ENCODE results near the gene RALY. TPM values are rescaled to one million over a fixed set of nuclear protein-coding genes. Genes with fewer than 3 reads are reported as not detected.

RALY gene
- total and polyA plus RNA-seq, 11 donors: 99.2 to 210 (median 106) TPM

- ATAC-seq: no peak
- Histone ChIP-seq H3K36me3 (no peaks in the 10 kb centered on the region), H3K9me3 (no peaks in the 10 kb centered on the region), H3K27me3 (no peaks in the 10 kb centered on the region), H3K4me1 (no peaks in the 10 kb centered on the region), H3K27ac (no peak overlapping the region), H3K4me3 (no peak overlapping the region)
- intact Hi-C loops (cut with DNase I): no loop called here
- WGBS, 4 donors: 76 to 89% (median 76%) methylated on average over 6 to 7 of the region's 7 CpGs
- TF ChIP-seq CTCF (IDR thresholded peaks at IDR 0.05): no peak
- TF ChIP-seq POLR2A (IDR thresholded peaks at IDR 0.05): no peak
- DNase-seq: no peak
Observed at GRCh38 chr20:33984182-33984719, 9.5 kb upstream of the RALY start.

- Histone ChIP-seq H3K27me3 (no peaks in the 10 kb centered on the region), H3K4me1 (no peaks in the 10 kb centered on the region), H3K9me3 (no peaks in the 10 kb centered on the region), H3K4me3 (no peak overlapping the region), H3K27ac (no peak overlapping the region), H3K36me3 (no peaks in the 10 kb centered on the region)
- ATAC-seq: no peak
- TF ChIP-seq POLR2A (IDR thresholded peaks at IDR 0.05) (no peak), CTCF (IDR thresholded peaks at IDR 0.05) (no peak)
- 92 to 100% (median 96%) methylated on average over 2 of the region's 2 CpGs for WGBS, 4 donors
- no peak for DNase-seq
- intact Hi-C loops (cut with DNase I): loop anchor here in 1 of 10 donors (5.0 kb wide), 1 partner anchor 53 kb away; no protein-coding TSS in a partner anchor
Observed at GRCh38 chr20:33985280-33985679, 8.4 kb upstream of the RALY start.

- Histone ChIP-seq H3K4me3 (no peak overlapping the region), H3K36me3 (no peaks in the 10 kb centered on the region), H3K27me3 (no peaks in the 10 kb centered on the region), H3K9me3 (no peaks in the 10 kb centered on the region), H3K4me1 (peaks cover 0 to 5% (median 0%) of the 10 kb centered on the region in 12 donors), H3K27ac (no peak overlapping the region)
- TF ChIP-seq POLR2A (IDR thresholded peaks at IDR 0.05) (no peak), CTCF (IDR thresholded peaks at IDR 0.05) (no peak)
- DNase-seq (no peak), ATAC-seq (no peak)
- WGBS, 4 donors: 74 to 96% (median 88%) methylated on average over 2 of the region's 2 CpGs
- intact Hi-C loops (cut with DNase I): loop anchor here in 1 of 10 donors (5.0 kb wide), 1 partner anchor 54 kb away; no protein-coding TSS in a partner anchor
Observed at GRCh38 chr20:33985830-33986229, 7.9 kb upstream of the RALY start.

GRCh38 chr20:33986560-33987216 lies 7.0 kb upstream of the RALY start:
- no peak for TF ChIP-seq POLR2A (IDR thresholded peaks at IDR 0.05)
- no peak for TF ChIP-seq CTCF (IDR thresholded peaks at IDR 0.05)
- no peak overlapping the region for H3K27ac ChIP-seq
- no peak for ATAC-seq
- intact Hi-C loops (cut with DNase I): loop anchor here in 1 of 10 donors (5.0 kb wide), 1 partner anchor 54 kb away; no protein-coding TSS in a partner anchor
- no peaks in the 10 kb centered on the region for H3K36me3 ChIP-seq
- H3K4me1 ChIP-seq: peaks cover 0 to 13% (median 0%) of the 10 kb centered on the region in 12 donors
- no peak for DNase-seq
- no peak overlapping the region for H3K4me3 ChIP-seq
- H3K27me3 ChIP-seq: no peaks in the 10 kb centered on the region
- 91 to 94% (median 93%) methylated on average over 4 to 5 of the region's 5 CpGs for WGBS, 4 donors
- no peaks in the 10 kb centered on the region for H3K9me3 ChIP-seq

Data from heart left ventricle (tissue), 16 donors.